ENCODE results near the gene TRAF7. TPM values are rescaled to one million over a fixed set of nuclear protein-coding genes. Genes with fewer than 3 reads are reported as not detected.

TRAF7 gene
- total RNA-seq, 2 donors from 2014 or later, result 56.7 to 62.0 TPM

DNA sequence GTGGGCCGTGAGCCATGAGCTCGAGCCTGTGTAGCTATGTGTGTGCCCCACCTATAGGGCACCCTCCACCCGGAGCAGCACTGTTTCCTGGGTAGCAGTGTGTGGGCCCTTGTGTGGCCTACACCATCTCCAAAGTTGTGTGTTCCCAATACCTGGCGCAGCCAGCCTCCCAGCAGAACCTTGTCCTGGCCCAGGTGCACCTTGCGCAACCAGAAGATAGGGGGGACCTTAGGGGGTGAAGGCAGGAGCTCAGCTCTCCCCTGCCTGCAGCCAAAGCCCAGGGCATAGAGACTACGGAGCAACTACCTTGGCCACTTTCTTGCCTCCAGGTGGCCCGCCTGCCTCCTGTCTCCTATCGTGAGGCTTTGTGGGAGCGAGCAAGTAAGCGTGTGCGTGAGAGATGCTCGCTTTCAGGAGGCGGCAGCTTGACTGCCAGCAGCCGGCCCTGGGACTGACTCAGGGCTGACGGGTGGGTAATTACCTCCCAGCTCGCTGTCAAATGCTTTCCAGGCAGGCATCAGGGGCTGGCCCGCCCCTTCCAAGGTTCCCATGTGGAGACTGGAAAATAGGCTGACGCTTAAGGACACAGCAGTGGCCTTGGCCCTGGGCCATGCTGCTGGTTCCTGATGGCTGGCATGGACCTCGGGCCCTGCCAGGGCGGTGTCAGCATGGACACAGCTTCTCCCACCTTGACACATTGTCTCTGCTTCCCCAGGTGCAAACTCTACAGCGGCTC, 19.0 kb downstream of the TRAF7 start:
- no peak for DNase-seq (ENCODE audit: low spot score)
- intact Hi-C loops (cut with DNase I), result no loop called here

- no peak for DNase-seq (ENCODE audit: low spot score)
- intact Hi-C loops (cut with DNase I), result no loop called here
Measured at GRCh38 chr16:2175454-2175853, 19.9 kb downstream of the TRAF7 start.

- intact Hi-C loops (cut with DNase I), result no loop called here
- DNase-seq (ENCODE audit: low spot score), result no peak
Measured at GRCh38 chr16:2176047-2176446, 20.5 kb downstream of the TRAF7 start.

DNA sequence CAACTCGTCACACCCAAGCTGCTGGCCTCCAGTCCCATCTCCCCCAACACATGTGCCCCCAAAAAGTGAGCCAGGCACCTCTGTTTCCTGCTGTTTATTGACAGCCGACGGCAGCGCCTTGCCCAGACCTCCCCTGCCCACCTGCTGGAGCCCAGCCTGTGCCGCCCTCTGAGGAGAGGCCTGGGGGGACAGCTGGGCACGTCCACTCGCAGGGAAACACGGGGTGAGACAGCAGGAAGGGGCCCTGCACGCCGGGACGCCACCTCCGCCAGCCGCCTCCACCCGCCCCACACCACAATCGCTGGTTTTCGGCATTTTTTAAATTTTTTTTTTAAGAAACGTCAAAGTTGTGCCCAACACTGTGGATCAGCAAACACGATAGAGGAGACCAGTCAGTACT, 21.5 kb downstream of the TRAF7 start:
- DNase-seq (ENCODE audit: low spot score), result no peak
- intact Hi-C loops (cut with DNase I), result no loop called here

GRCh38 chr16:2177561-2177960, 22.0 kb downstream of the TRAF7 start:
- no peak for DNase-seq (ENCODE audit: low spot score)
- intact Hi-C loops (cut with DNase I), result no loop called here

DNA sequence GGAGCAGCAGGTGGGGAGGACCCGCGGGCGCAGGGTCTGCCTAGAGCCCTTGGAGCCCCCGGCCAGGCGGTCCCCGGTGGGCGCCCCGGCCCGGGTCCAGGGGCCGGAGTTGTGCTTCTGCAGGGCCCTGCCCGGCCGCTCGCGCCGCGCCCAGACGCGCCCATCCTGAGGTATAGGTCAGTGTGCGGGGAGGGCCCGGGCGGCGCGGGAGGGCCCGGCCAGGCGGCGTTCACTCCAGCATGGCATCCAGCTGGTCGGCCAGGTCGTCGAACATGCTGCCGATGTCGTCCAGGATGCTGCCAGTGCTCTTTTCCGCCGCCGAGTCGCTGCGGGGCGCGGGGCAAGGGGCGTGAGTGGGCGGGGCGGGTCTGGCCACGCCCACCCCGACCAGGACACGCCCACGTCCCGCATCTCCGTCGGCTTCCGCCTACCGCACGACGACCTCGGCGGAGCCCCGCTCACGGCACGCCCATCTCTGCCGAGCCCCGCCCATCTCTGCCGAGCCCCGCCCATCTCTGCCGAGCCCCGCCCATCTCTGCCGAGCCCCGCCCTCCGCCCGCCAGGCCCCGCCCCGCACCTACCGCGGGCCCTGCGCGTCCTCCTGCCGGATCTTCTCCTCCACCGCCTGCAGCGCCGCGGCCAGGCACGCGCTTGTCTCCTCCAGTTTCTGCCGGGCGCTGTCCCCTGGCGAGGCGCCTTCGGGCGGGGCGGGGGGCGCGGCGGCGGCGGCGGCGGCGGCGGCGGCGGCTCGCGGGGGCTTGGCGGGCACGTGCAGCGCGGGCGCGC, 22.9 kb downstream of the TRAF7 start:
- intact Hi-C loops (cut with DNase I), result no loop called here
- no peak for DNase-seq (ENCODE audit: low spot score)

GRCh38 chr16:2179107-2179501, 23.5 kb downstream of the TRAF7 start:
- intact Hi-C loops (cut with DNase I), result no loop called here

DNA sequence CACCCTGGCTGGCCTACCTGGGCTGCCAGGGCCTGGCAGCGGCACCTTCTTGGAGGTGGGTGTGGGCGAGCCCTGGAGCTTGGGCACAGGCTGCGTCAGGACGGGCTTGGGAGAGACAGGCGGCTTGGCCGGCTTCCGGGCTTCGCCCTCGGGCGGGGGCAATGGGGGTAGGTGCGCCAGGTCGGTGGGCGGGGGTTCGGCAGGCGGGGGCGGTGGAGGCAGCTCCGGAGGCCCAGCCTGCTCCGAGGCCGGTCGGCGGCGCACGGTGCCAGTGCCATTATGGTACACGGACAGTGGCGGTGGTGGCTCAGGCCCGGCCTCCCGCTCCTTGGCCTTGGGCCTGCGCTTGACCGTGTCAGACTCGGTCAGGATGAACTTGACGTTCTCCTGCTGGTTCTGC, 24.0 kb downstream of the TRAF7 start:
- intact Hi-C loops (cut with DNase I), result no loop called here
- DNase-seq (ENCODE audit: low spot score), result no peak

More at GRCh38 chr16:2179107-2179501, 23.5 kb downstream of the TRAF7 start:
- no peak for DNase-seq (ENCODE audit: low spot score)

DNA sequence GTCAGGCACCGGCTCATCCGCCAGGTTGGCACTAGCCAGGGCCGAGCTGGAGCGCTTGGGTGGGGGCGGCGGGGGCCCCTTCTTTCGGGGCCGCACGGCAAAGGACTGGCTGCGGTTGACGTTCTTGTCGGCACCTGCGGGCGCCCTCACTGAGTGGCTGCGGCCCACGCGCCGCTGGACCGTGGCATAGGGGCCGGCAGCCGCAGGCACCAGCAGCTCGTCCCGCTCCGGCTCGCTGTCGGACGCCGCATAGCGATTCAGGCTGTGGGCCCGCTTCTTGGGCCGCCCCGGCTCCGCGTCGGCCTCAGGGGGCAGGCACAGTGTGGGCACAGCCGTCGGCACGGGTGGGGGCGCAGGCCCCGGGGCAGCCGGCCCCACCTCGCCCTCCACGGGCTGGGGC, 24.9 kb downstream of the TRAF7 start:
- intact Hi-C loops (cut with DNase I), result no loop called here
- DNase-seq (ENCODE audit: low spot score), result no peak

GRCh38 chr16:2180962-2181923, 25.7 kb downstream of the TRAF7 start:
- DNase-seq (ENCODE audit: low spot score), result no peak
- intact Hi-C loops (cut with DNase I), result no loop called here

DNA sequence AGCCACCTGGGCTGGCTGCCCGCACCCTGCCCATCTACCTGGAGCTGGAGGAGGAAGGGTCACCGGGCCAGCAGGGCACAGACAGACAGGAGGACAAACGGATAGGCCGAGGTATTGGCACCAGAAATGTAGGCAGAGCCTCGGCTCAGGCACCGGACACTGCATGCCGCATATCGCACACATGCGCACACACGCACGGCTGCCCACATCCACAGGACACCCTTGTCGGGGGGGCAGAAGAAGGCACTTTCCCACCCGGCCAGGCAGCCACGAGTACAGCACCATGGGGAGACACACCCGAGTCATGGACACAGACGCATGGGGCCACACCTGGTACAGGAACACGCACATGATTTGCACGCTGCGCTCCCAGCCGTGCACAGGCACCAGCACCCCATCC, 26.4 kb downstream of the TRAF7 start:
- DNase-seq (ENCODE audit: low spot score), result no peak
- intact Hi-C loops (cut with DNase I), result no loop called here

- DNase-seq (ENCODE audit: low spot score), result no peak
- intact Hi-C loops (cut with DNase I), result no loop called here
Measured at GRCh38 chr16:2183671-2184070, 28.1 kb downstream of the TRAF7 start.

DNA sequence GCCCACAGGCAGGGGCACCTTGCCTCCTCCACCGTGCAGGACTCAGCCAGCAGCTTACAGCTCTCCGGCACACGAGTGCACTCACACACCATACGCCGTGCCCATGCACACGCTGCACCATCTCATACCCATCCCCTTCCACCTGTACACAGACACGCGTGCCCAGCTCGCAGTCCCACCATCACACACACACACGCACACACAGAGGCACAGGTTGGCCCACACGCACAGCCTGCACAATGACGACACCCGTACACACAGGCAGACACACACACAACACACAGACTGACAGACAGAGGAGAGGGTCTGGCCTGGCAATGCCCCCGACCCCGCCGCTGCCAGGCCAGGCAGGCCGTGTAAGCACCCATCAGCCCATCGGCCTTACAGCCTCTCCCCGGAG, 28.8 kb downstream of the TRAF7 start:
- DNase-seq (ENCODE audit: low spot score), result no peak
- intact Hi-C loops (cut with DNase I), result no loop called here

- intact Hi-C loops (cut with DNase I), result no loop called here
- DNase-seq (ENCODE audit: low spot score), result no peak
Measured at GRCh38 chr16:2184962-2185361, 29.4 kb downstream of the TRAF7 start.

GRCh38 chr16:2186064-2186463, 30.5 kb downstream of the TRAF7 start:
- no peak for DNase-seq (ENCODE audit: low spot score)
- intact Hi-C loops (cut with DNase I), result no loop called here

- DNase-seq (ENCODE audit: low spot score), result no peak
- intact Hi-C loops (cut with DNase I), result no loop called here
Measured at GRCh38 chr16:2186505-2186904, 30.9 kb downstream of the TRAF7 start.

- intact Hi-C loops (cut with DNase I), result no loop called here
- DNase-seq (ENCODE audit: low spot score), result no peak
Measured at GRCh38 chr16:2187212-2187611, 31.6 kb downstream of the TRAF7 start.

GRCh38 chr16:2188395-2188794, 32.8 kb downstream of the TRAF7 start:
- intact Hi-C loops (cut with DNase I), result no loop called here
- no peak for DNase-seq (ENCODE audit: low spot score)

- DNase-seq (ENCODE audit: low spot score), result no peak
Measured at GRCh38 chr16:2189252-2189893, 33.8 kb downstream of the TRAF7 start.

More at GRCh38 chr16:2189252-2189893, 33.8 kb downstream of the TRAF7 start:
- intact Hi-C loops (cut with DNase I), result no loop called here

All from posterior vena cava (tissue), 2 donors.